IMR-90 (cell line): ENCODE data around the gene INSR. TPM values are rescaled to one million over a fixed set of nuclear protein-coding genes. Genes with fewer than 3 reads are reported as not detected.
A peak's percentile ranks its signal among the peaks of the same experiment; 100 is the strongest.

Source experiments
- ATAC-seq: fragments of 200-7000 bp; cut with Tn5 transposase; 2 replicates; pipeline ENCODE4 v1.9.1; 2020; ENCODE audit warnings: low read depth, mild to moderate bottlenecking, moderate library complexity
- BruUV-seq: library from RNA; stranded (reverse); fragments of 400-500 nt; replicated peaks from 2 replicates; lab custom pipeline; 2021; lab: Mats Ljungman, UMichigan
- CTCF ChIA-PET: fragments of 300-600 bp; formaldehyde crosslinking; extraction: SDS; loops from one replicate; lab custom pipeline; 2021; ENCODE audit warnings: antibody characterized with exemption; lab: Yijun Ruan, JAX
- POLR2A ChIA-PET: fragments of 300-600 bp; sonication (Branson Sonifier 250); formaldehyde crosslinking; loops from one replicate; lab custom pipeline; 2022; ENCODE audit warnings: antibody characterized with exemption; ENCODE audit not compliant: unreplicated experiment; lab: Charles Lee
- DNase-seq: peaks from one replicate; pipeline ENCODE4 v3.0.0; 2013
- H2AFZ ChIP-seq: replicated peaks from 2 replicates; pipeline ENCODE3; 2013; ENCODE audit warnings: low read length, mild to moderate bottlenecking; ENCODE audit not compliant: poor library complexity
- H2AK5ac ChIP-seq: 2 replicates; pipeline ENCODE4 v1.6.1; 2013; ENCODE audit warnings: low read depth, low read length, inconsistent platforms
- H2AK9ac ChIP-seq: replicated peaks from 2 replicates; pipeline ENCODE3; 2013; ENCODE audit warnings: mild to moderate bottlenecking, low read depth, low read length, moderate library complexity; ENCODE audit not compliant: poor library complexity
- H2BK120ac ChIP-seq: 2 replicates; pipeline ENCODE4 v1.6.1; 2013; ENCODE audit warnings: low read depth, low read length, inconsistent platforms
- H2BK15ac ChIP-seq: 3 replicates; pipeline ENCODE4 v1.6.1; 2013; ENCODE audit warnings: low read depth, low read length, inconsistent platforms
- H2BK20ac ChIP-seq: 2 replicates; pipeline ENCODE4 v1.6.1; 2013; ENCODE audit warnings: low read depth, mild to moderate bottlenecking, inconsistent platforms, low read length, moderate library complexity
- H2BK5ac ChIP-seq: 2 replicates; pipeline ENCODE4 v1.6.1; 2013; ENCODE audit warnings: mild to moderate bottlenecking, low read depth, low read length, inconsistent platforms; ENCODE audit not compliant: poor library complexity, severe bottlenecking
- H3K14ac ChIP-seq: replicated peaks from 2 replicates; pipeline ENCODE4 v1.6.1; 2013; ENCODE audit warnings: low read depth, low read length, inconsistent platforms
- H3K18ac ChIP-seq: 2 replicates; pipeline ENCODE4 v1.6.1; 2013; ENCODE audit warnings: low read depth, low read length, control low read depth
- H3K23ac ChIP-seq: 2 replicates; pipeline ENCODE4 v1.6.1; 2013; ENCODE audit warnings: low read depth, low read length, inconsistent platforms
- H3K27ac ChIP-seq: 2 replicates; pipeline ENCODE4 v1.5.1; 2013; ENCODE audit warnings: mild to moderate bottlenecking, control low read depth, low read length; ENCODE audit not compliant: insufficient read depth
- H3K27me3 ChIP-seq: 2 replicates; pipeline ENCODE4 v1.6.1; 2013; ENCODE audit warnings: low read length; ENCODE audit not compliant: control insufficient read depth, insufficient read depth
- H3K36me3 ChIP-seq: 2 replicates; pipeline ENCODE4 v1.6.1; 2013; ENCODE audit warnings: low read length, mixed read lengths; ENCODE audit not compliant: control insufficient read depth, insufficient read depth
- H3K4ac ChIP-seq: 2 replicates; pipeline ENCODE4 v1.6.1; 2013; ENCODE audit warnings: low read depth, low read length, inconsistent platforms
- H3K4me1 ChIP-seq: 2 replicates; pipeline ENCODE4 v1.6.1; 2013; ENCODE audit warnings: low read length, mixed read lengths; ENCODE audit not compliant: control insufficient read depth, insufficient read depth
- H3K4me2 ChIP-seq: 2 replicates; pipeline ENCODE4 v1.6.1; 2013; ENCODE audit warnings: low read depth, mild to moderate bottlenecking, control low read depth, low read length, moderate library complexity
- H3K4me3 ChIP-seq: 2 replicates; pipeline ENCODE4 v1.5.1; 2013; ENCODE audit warnings: low read depth, mild to moderate bottlenecking, control low read depth, low read length, moderate library complexity; ENCODE audit not compliant: insufficient read depth
- H3K56ac ChIP-seq: 2 replicates; pipeline ENCODE4 v1.6.1; 2013; ENCODE audit warnings: low read length, inconsistent platforms; ENCODE audit not compliant: insufficient read depth; ENCODE audit errors: extremely low read depth
- H3K79me1 ChIP-seq, 2 experiments: 2 replicates each; pipeline ENCODE4 v1.6.1; 2013; ENCODE audit warnings: low read length in 2 of 2, inconsistent platforms in 1 of 2, low read depth in 1 of 2
- H3K9ac ChIP-seq: 2 replicates; pipeline ENCODE4 v1.6.1; 2013; ENCODE audit warnings: low read depth, low read length, control low read depth
- H3K9me1 ChIP-seq: 2 replicates; pipeline ENCODE4 v1.6.1; 2013; ENCODE audit warnings: low read length, inconsistent platforms; ENCODE audit not compliant: insufficient read depth
- H3K9me3 ChIP-seq: 2 replicates; pipeline ENCODE4 v1.6.1; 2013; ENCODE audit warnings: low read length; ENCODE audit not compliant: control insufficient read depth, insufficient read depth
- H4K20me1 ChIP-seq: 2 replicates; pipeline ENCODE4 v1.6.1; 2013; ENCODE audit warnings: low read length, inconsistent platforms; ENCODE audit not compliant: insufficient read depth
- H4K5ac ChIP-seq: 2 replicates; pipeline ENCODE4 v1.6.1; 2013; ENCODE audit warnings: mild to moderate bottlenecking, low read depth, low read length, control low read depth
- H4K8ac ChIP-seq, 2 experiments: 2 replicates each; pipeline ENCODE4 v1.6.1; 2013; ENCODE audit warnings: low read depth in 2 of 2, low read length in 2 of 2, control low read depth in 1 of 2, inconsistent platforms in 1 of 2
- H4K91ac ChIP-seq: 2 replicates; pipeline ENCODE4 v1.6.1; 2013; ENCODE audit warnings: low read depth, low read length, inconsistent platforms; ENCODE audit not compliant: insufficient read depth
- BHLHE40 ChIP-seq: fragments of 150-350 bp; IDR thresholded peaks from 2 replicates; pipeline ENCODE4 v1.6.1; 2016; ENCODE audit warnings: mild to moderate bottlenecking, low read depth, low read length
- CEBPB ChIP-seq: IDR thresholded peaks from 2 replicates; pipeline ENCODE4 v1.6.1; 2012; ENCODE audit warnings: low read depth, low read length, improper control_type of control experiment
- CHD1 ChIP-seq: IDR thresholded peaks from 2 replicates; pipeline ENCODE4 v1.6.1; 2012; ENCODE audit warnings: low read depth, low read length, improper control_type of control experiment
- FOS ChIP-seq: fragments of 150-350 bp; IDR thresholded peaks from 2 replicates; pipeline ENCODE4 v1.6.1; 2016; ENCODE audit warnings: low read depth, low read length
- MAFK ChIP-seq: IDR thresholded peaks from 2 replicates; pipeline ENCODE4 v1.6.1; 2012; ENCODE audit warnings: low read depth, low read length, improper control_type of control experiment
- MAZ ChIP-seq: IDR thresholded peaks from 2 replicates; pipeline ENCODE4 v1.6.1; 2012; ENCODE audit warnings: low read depth, mild to moderate bottlenecking, low read length, improper control_type of control experiment, moderate library complexity, borderline replicate concordance
- MXI1 ChIP-seq: IDR thresholded peaks from 2 replicates; pipeline ENCODE4 v1.6.1; 2012; ENCODE audit warnings: low read depth, mild to moderate bottlenecking, low read length, moderate library complexity, borderline replicate concordance
- NFE2L2 ChIP-seq: fragments of 150-350 bp; IDR thresholded peaks from 2 replicates; pipeline ENCODE4 v1.6.1; 2016; ENCODE audit warnings: low read depth, mild to moderate bottlenecking, low read length
- POLR2A ChIP-seq: IDR thresholded peaks from 2 replicates; pipeline ENCODE4 v1.6.1; 2012; ENCODE audit warnings: mild to moderate bottlenecking, low read depth, low read length
- RAD21 ChIP-seq: IDR thresholded peaks from 2 replicates; pipeline ENCODE4 v1.6.1; 2012; ENCODE audit warnings: low read length, improper control_type of control experiment
- RCOR1 ChIP-seq: IDR thresholded peaks from 2 replicates; pipeline ENCODE4 v1.6.1; 2012; ENCODE audit warnings: mild to moderate bottlenecking, low read length, improper control_type of control experiment; ENCODE audit not compliant: insufficient replicate concordance
- RFX5 ChIP-seq: IDR thresholded peaks from 2 replicates; pipeline ENCODE4 v1.8.0; 2012; ENCODE audit warnings: low read depth, mild to moderate bottlenecking, low read length, moderate library complexity
- SMC3 ChIP-seq: fragments of 150-350 bp; IDR thresholded peaks from 2 replicates; pipeline ENCODE4 v1.6.1; 2016; ENCODE audit warnings: low read depth, mild to moderate bottlenecking, antibody characterized with exemption, low read length, moderate library complexity
- WGBS, 2 experiments: methylation state at CpG; one replicate each; pipeline versions ENCODE4 v1.1.5 to v1.1.7; 2013; ENCODE audit warnings: missing lambda C conversion rate in 2 of 2; ENCODE audit not compliant: insufficient read length in 1 of 2; ENCODE audit errors: extremely low coverage in 2 of 2; 5-methylcytosine and 5-hydroxymethylcytosine counted together
- dilution Hi-C: fragments of 300-500 bp; cut with HindIII; formaldehyde crosslinking; loops from one replicate; pipeline ENCODE4 v1.14.3; 2018; ENCODE audit warnings: low sequenced_read_pairs; ENCODE audit not compliant: unreplicated experiment
- in situ Hi-C: fragments of 300-500 bp; cut with MboI; formaldehyde crosslinking; loops from 3 replicates; pipeline ENCODE4 v1.14.3; 2019; ENCODE audit warnings: low sequenced_read_pairs, inconsistent platforms, mixed read lengths
- intact Hi-C: fragments of 100-400 bp; cut with micrococcal nuclease; formaldehyde crosslinking; loops from 2 replicates; pipeline ENCODE4 v1.10.0; 2022
- polyA plus RNA-seq, 3 experiments: library from polyadenylated mRNA; depleted of rRNA; stranded (reverse); fragments of >200 nt; gene quantifications; 2 replicates each; pipeline ENCODE4 v1.2.3, GENCODE V29; 2012; ENCODE audit warnings: low replicate concordance in 1 of 3
- total RNA-seq: library from RNA; depleted of rRNA; stranded (reverse); fragments of >200 nt; gene quantifications from 2 replicates; pipeline ENCODE4 v1.2.3, GENCODE V29; 2012
- TF ChIP-seq, protein P1 (sequence below): fragments of 150-350 bp; IDR thresholded peaks from 2 replicates; pipeline ENCODE4 v1.6.1; 2016; ENCODE audit warnings: low read depth, mild to moderate bottlenecking, low read length, moderate library complexity, borderline replicate concordance
- TF ChIP-seq, protein P2 (sequence below): fragments of 150-350 bp; IDR thresholded peaks from 2 replicates; pipeline ENCODE4 v1.6.1; 2017; ENCODE audit warnings: mild to moderate bottlenecking, antibody characterized with exemption, low read length, low read depth

Gene INSR
- total and polyA plus RNA-seq, 2 of the 4 experiments (the other 2 are of a cell fraction), result 2.8 to 7.9 TPM

DNA sequence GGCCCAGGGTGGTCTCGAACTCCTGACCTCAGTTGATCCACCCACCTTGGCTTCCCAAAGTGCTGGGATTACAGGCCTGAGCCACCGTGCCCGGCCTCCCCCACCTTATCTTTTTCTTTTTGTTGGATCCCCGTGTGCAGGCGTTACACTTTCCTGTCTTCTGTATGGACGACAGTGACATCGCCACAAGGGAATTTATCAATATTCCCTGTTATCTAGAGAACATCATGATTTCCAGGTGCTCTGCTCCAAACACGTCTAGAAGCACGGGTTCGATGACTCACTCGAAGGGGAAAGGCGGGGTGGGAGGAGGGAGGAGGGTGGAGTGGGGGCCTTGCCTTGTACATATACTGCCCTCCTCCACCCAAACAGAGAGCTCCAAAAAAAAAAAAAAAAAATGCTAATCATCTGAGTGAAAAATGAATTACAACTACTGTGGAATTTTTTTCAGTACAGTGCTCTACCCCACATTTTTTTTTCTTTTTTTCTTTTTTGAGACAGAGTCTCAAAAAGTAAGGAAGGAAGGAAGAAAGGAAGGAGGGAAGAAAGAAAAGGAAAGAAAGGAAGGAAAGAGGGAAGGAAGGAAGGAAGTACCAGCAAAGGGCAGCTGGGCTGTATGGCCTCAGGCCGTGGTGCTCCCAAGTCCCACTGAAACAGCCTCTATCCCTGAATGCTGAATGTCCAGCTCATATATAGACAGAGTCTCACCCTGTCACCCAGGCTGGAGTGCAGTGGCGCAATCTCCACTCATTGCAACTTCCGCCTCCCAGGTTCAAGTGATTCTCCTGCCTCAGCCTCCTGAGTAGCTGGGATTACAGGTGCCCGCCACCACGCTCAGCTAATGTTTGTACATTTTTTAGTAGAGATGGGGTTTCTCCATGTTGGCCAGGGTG is 36.8 kb downstream of the INSR start:
- no peak overlapping the region for H3K4me2 ChIP-seq
- H3K18ac ChIP-seq, result no peak overlapping the region
- H4K20me1 ChIP-seq, result no peaks in the 10 kb centered on the region
- H3K4me1 ChIP-seq, result peaks cover 2% of the 10 kb centered on the region; the same call in 1 of the 2 replicates
- dilution Hi-C loops (no loop called here), intact Hi-C loops (no loop called here), in situ Hi-C loops (no loop called here)
- H3K36me3 ChIP-seq, result no peaks in the 10 kb centered on the region
- no peaks in the 10 kb centered on the region for H3K27me3 ChIP-seq
- ChIA-PET CTCF (interaction anchor here (0.6 kb wide), 1 partner anchor 311 kb away, joined by 3 read pairs; no protein-coding TSS in a partner anchor), POLR2A (no interaction called here)
- H4K91ac ChIP-seq, result no peak overlapping the region
- H3K79me1 ChIP-seq, result no peaks in the 10 kb centered on the region; a peak in 1 of 4 replicates
- H2BK15ac ChIP-seq, result no peak overlapping the region
- no peaks in the 10 kb centered on the region for H3K9me1 ChIP-seq
- H3K9ac ChIP-seq, result no peak overlapping the region
- DNase-seq (peak; percentile 67), ATAC-seq (peak; percentile 14; the same call in 1 of the 2 replicates)
- no peak overlapping the region for H2AFZ ChIP-seq
- 71% methylated on average over 4 of the region's 17 CpGs; no CpG with 5 or more reads in 1 of the 2 experiments for WGBS, 2 experiments
- H3K27ac ChIP-seq, result no peak overlapping the region
- H3K4me3 ChIP-seq, result no peak overlapping the region
- no peak overlapping the region for H3K56ac ChIP-seq
- no peak overlapping the region for H4K5ac ChIP-seq
- no peaks in the 10 kb centered on the region for H3K9me3 ChIP-seq
- no TSS peak for BruUV-seq
- H3K23ac ChIP-seq, result no peak overlapping the region
- no peak overlapping the region for H2BK5ac ChIP-seq
- H4K8ac ChIP-seq, result no peak overlapping the region
- no peak overlapping the region for H2BK20ac ChIP-seq
- no peak overlapping the region for H2AK5ac ChIP-seq
- no peak overlapping the region for H3K4ac ChIP-seq
- H2AK9ac ChIP-seq, result no peak overlapping the region
- H3K14ac ChIP-seq, result no peak overlapping the region
- no peak overlapping the region for H2BK120ac ChIP-seq
- TF ChIP-seq CEBPB (no peak), NFE2L2 (no peak), MAFK (no peak), BHLHE40 (no peak), RFX5 (no peak), MXI1 (no peak), FOS (no peak), CHD1 (no peak), RCOR1 (no peak), SMC3 (no peak), MAZ (no peak), RAD21 (no peak), POLR2A (no peak)
- TF ChIP-seq, protein P1, sequence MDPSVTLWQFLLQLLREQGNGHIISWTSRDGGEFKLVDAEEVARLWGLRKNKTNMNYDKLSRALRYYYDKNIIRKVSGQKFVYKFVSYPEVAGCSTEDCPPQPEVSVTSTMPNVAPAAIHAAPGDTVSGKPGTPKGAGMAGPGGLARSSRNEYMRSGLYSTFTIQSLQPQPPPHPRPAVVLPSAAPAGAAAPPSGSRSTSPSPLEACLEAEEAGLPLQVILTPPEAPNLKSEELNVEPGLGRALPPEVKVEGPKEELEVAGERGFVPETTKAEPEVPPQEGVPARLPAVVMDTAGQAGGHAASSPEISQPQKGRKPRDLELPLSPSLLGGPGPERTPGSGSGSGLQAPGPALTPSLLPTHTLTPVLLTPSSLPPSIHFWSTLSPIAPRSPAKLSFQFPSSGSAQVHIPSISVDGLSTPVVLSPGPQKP, result no peak
- TF ChIP-seq, protein P2, sequence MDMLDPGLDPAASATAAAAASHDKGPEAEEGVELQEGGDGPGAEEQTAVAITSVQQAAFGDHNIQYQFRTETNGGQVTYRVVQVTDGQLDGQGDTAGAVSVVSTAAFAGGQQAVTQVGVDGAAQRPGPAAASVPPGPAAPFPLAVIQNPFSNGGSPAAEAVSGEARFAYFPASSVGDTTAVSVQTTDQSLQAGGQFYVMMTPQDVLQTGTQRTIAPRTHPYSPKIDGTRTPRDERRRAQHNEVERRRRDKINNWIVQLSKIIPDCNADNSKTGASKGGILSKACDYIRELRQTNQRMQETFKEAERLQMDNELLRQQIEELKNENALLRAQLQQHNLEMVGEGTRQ, result no peak
